GM23248 (cell line): ENCODE measurements around the gene LMCD1. TPM values are rescaled to one million over a fixed set of nuclear protein-coding genes. Genes with fewer than 3 reads are reported as not detected.
A peak's percentile ranks its signal among the peaks of the same experiment; 100 is the strongest.

ENCODE experiments used
- DNase-seq: peaks from one replicate; pipeline ENCODE4 v3.0.0-alpha.2; 2015
- H2AFZ ChIP-seq: fragments of 200-600 bp; sonication (generic); 2 replicates; pipeline ENCODE4 v1.6.1; 2016; ENCODE audit warnings: antibody characterized with exemption
- H3F3A ChIP-seq: fragments of 200-600 bp; sonication (generic); 2 replicates; pipeline ENCODE4 v1.6.1; 2016; ENCODE audit warnings: mild to moderate bottlenecking, antibody characterized with exemption, mixed run types; ENCODE audit not compliant: insufficient read depth
- H3K27ac ChIP-seq: fragments of 200-600 bp; sonication (generic); 2 replicates; pipeline ENCODE4 v1.5.1; 2016; ENCODE audit warnings: mild to moderate bottlenecking
- H3K27me3 ChIP-seq: fragments of 200-600 bp; sonication (generic); replicated peaks from 2 replicates; pipeline ENCODE4 v1.6.1; 2016; ENCODE audit warnings: mild to moderate bottlenecking; ENCODE audit not compliant: insufficient read depth
- H3K36me3 ChIP-seq: fragments of 200-600 bp; sonication (generic); 2 replicates; pipeline ENCODE4 v1.6.1; 2016; ENCODE audit warnings: low read depth, mild to moderate bottlenecking
- H3K4me1 ChIP-seq: fragments of 200-600 bp; sonication (generic); 2 replicates; pipeline ENCODE4 v1.6.1; 2016; ENCODE audit warnings: mild to moderate bottlenecking; ENCODE audit not compliant: insufficient read depth
- H3K4me2 ChIP-seq: fragments of 200-600 bp; sonication (generic); one replicate; pipeline ENCODE4 v1.6.1; 2016; ENCODE audit warnings: mild to moderate bottlenecking; ENCODE audit not compliant: unreplicated experiment
- H3K4me3 ChIP-seq: fragments of 200-600 bp; sonication (generic); 2 replicates; pipeline ENCODE4 v1.5.1; 2016; ENCODE audit warnings: mild to moderate bottlenecking
- H3K79me2 ChIP-seq: fragments of 200-600 bp; sonication (generic); 2 replicates; pipeline ENCODE4 v1.6.1; 2016; ENCODE audit warnings: mild to moderate bottlenecking; ENCODE audit not compliant: insufficient read depth
- H3K9ac ChIP-seq: fragments of 200-600 bp; sonication (generic); 2 replicates; pipeline ENCODE4 v1.6.1; 2016; ENCODE audit warnings: mild to moderate bottlenecking
- H3K9me2 ChIP-seq: fragments of 200-600 bp; sonication (generic); 2 replicates; pipeline ENCODE4 v1.6.1; 2016; ENCODE audit warnings: mixed run types, mild to moderate bottlenecking, moderate library complexity; ENCODE audit not compliant: insufficient read depth
- H3K9me3 ChIP-seq: fragments of 200-600 bp; sonication (generic); one replicate; pipeline ENCODE4 v1.6.1; 2017; ENCODE audit warnings: low read depth
- H4K20me1 ChIP-seq: fragments of 200-600 bp; sonication (generic); 2 replicates; pipeline ENCODE4 v1.6.0; 2016; ENCODE audit not compliant: insufficient read depth
- EZH2 ChIP-seq: fragments of 200-600 bp; sonication (generic); IDR thresholded peaks from 2 replicates; pipeline ENCODE4 v1.6.1; 2018; ENCODE audit warnings: antibody characterized with exemption, mild to moderate bottlenecking; ENCODE audit not compliant: insufficient read depth, poor library complexity, severe bottlenecking
- EZH2phosphoT487 ChIP-seq: fragments of 200-600 bp; sonication (generic); IDR thresholded peaks from 2 replicates; pipeline ENCODE4 v1.6.1; 2018; ENCODE audit warnings: antibody characterized with exemption, moderate library complexity, mild to moderate bottlenecking, low read depth; ENCODE audit not compliant: insufficient read depth
- WGBS, 2 experiments: methylation state at CpG; one replicate each; pipeline ENCODE4 v1.1.6; 2015 to 2017; ENCODE audit warnings: low lambda C conversion rate in 2 of 2, low coverage in 1 of 2; ENCODE audit errors: missing lambda C conversion rate in 2 of 2; 5-methylcytosine and 5-hydroxymethylcytosine counted together
- in situ Hi-C: fragments of 300-500 bp; cut with MboI; formaldehyde crosslinking; loops from 2 replicates; pipeline ENCODE4 v1.15.0; 2020
- polyA plus RNA-seq: library from polyadenylated mRNA; unstranded; fragments of >200 nt; fragmentation: Nextera tagmentation; extraction: Ambion mirVana; gene quantifications from 2 replicates; pipeline ENCODE4 v1.2.1, GENCODE V29; 2016
- total RNA-seq: library from RNA; depleted of rRNA; stranded (reverse); fragments of >200 nt; shearing (Covaris generic); gene quantifications from 2 replicates; pipeline ENCODE4 v1.2.3, GENCODE V29; 2014

The LMCD1 gene
- total and polyA plus RNA-seq, 2 experiments from 2014 or later, result 187 to 259 TPM

- peaks cover 57% of the 10 kb centered on the region for H3F3A ChIP-seq
- no peak overlapping the region for H2AFZ ChIP-seq
- 84 to 87% methylated on average over 9 of the region's 9 CpGs for WGBS, 2 experiments
- peaks cover 48% of the 10 kb centered on the region for H3K79me2 ChIP-seq
- in situ Hi-C loops, result no loop called here
- H3K9me2 ChIP-seq, result no peaks in the 10 kb centered on the region
- H4K20me1 ChIP-seq, result no peaks in the 10 kb centered on the region
- H3K9me3 ChIP-seq, result no peaks in the 10 kb centered on the region
- no peaks in the 10 kb centered on the region for H3K27me3 ChIP-seq
- DNase-seq, result peak; percentile 40
- H3K4me3 ChIP-seq, result no peak overlapping the region
- peaks cover 12% of the 10 kb centered on the region; the same call in 1 of the 2 replicates for H3K36me3 ChIP-seq
- no peak overlapping the region for H3K4me2 ChIP-seq
- peaks cover 45% of the 10 kb centered on the region for H3K4me1 ChIP-seq
- no peak for TF ChIP-seq EZH2
- no peak for TF ChIP-seq EZH2phosphoT487
- no peak overlapping the region; the same call in 1 of the 2 replicates for H3K9ac ChIP-seq
- no peak overlapping the region for H3K27ac ChIP-seq
Observed at GRCh38 chr3:8529181-8529637, 27.6 kb downstream of the LMCD1 start.

DNA sequence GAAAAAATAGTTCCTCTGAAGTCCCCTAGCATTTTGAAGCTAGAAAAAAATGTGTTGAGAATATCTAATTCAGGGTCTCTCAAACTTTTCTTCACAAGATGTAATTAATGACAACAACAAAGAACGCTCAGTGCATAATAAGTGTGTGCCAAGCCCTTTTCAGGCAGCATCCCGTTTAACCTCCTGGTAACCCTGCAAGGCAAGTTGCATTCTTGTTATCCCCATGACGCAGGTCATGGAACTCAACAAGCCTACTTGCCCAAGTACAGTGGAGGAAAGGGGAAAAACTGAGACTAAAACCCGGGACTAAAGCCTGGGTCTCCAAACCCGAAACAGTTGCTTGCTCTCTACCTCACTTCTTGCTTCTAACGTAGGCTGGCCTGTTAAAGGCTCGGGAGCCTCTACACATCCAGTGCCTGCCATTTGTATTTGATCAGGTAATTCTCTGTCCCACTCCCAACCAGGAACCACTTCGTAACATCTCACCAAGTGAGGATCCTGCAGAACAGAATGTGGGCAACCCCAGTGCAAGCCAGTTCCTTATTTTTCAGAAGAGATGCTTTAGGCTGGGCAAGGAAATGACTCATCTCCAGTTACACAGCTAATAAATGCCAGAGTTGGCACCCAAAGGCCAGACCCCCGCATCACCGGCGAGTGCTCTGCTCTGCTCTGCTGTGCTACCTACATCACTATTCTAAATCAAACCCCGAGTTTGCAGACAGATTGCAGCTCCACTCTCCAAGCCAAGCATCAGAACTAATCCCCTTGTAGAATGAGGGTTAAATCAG, 28.3 kb downstream of the LMCD1 start:
- 78 to 83% methylated on average over 12 of the region's 12 CpGs for WGBS, 2 experiments
- peaks cover 42% of the 10 kb centered on the region for H3K4me1 ChIP-seq
- no peak overlapping the region for H3K4me3 ChIP-seq
- no peaks in the 10 kb centered on the region for H3K27me3 ChIP-seq
- no peak overlapping the region for H3K9ac ChIP-seq
- H3K9me2 ChIP-seq, result no peaks in the 10 kb centered on the region
- TF ChIP-seq EZH2phosphoT487, result no peak
- H4K20me1 ChIP-seq, result no peaks in the 10 kb centered on the region
- peak overlapping the region; percentile 25 for H3K4me2 ChIP-seq
- no peak overlapping the region for H2AFZ ChIP-seq
- H3K79me2 ChIP-seq, result peaks cover 42% of the 10 kb centered on the region
- H3K27ac ChIP-seq, result peak overlapping the region; percentile 11; the same call in 1 of the 2 replicates
- H3K36me3 ChIP-seq, result peaks cover 12% of the 10 kb centered on the region; the same call in 1 of the 2 replicates
- H3K9me3 ChIP-seq, result no peaks in the 10 kb centered on the region
- peaks cover 64% of the 10 kb centered on the region for H3F3A ChIP-seq
- DNase-seq, result peak; percentile 65
- in situ Hi-C loops, result no loop called here

DNA sequence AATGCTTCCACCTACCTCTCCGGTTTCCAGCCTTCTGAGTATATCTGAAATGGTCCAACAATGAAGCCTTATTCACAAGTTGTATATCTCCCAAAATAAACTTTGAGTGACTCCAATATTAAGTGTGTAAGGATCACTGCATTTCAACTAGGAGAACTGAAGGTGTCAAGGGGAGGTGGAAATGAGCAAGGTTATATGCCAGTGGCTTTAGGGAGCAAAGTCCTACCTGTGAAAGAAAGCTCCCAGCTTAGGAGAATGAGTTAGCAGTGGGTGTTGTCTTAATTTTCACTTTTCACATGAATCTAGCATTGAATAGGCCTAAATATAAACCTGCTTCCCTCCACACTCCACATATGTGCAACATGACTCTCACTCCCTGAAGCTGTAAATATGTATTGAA, 29.0 kb downstream of the LMCD1 start:
- peaks cover 42% of the 10 kb centered on the region for H3K4me1 ChIP-seq
- H3K4me2 ChIP-seq, result no peak overlapping the region
- peaks cover 58% of the 10 kb centered on the region for H3F3A ChIP-seq
- H3K4me3 ChIP-seq, result no peak overlapping the region
- 79 to 86% methylated on average over 1 of the region's 1 CpG for WGBS, 2 experiments
- peaks cover 35% of the 10 kb centered on the region for H3K79me2 ChIP-seq
- DNase-seq, result no peak
- H4K20me1 ChIP-seq, result no peaks in the 10 kb centered on the region
- no peaks in the 10 kb centered on the region for H3K27me3 ChIP-seq
- H2AFZ ChIP-seq, result no peak overlapping the region
- peaks cover 7% of the 10 kb centered on the region; the same call in 1 of the 2 replicates for H3K36me3 ChIP-seq
- no peaks in the 10 kb centered on the region for H3K9me2 ChIP-seq
- TF ChIP-seq EZH2phosphoT487 (no peak), EZH2 (no peak)
- in situ Hi-C loops, result no loop called here
- peak overlapping the region; percentile 11; the same call in 1 of the 2 replicates for H3K27ac ChIP-seq
- H3K9me3 ChIP-seq, result no peaks in the 10 kb centered on the region
- H3K9ac ChIP-seq, result no peak overlapping the region

GRCh38 chr3:8532251-8532871, 30.7 kb downstream of the LMCD1 start:
- H3K9me2 ChIP-seq, result no peaks in the 10 kb centered on the region
- H3K36me3 ChIP-seq, result peaks cover 19% of the 10 kb centered on the region; the same call in 1 of the 2 replicates
- peaks cover 18% of the 10 kb centered on the region for H3K79me2 ChIP-seq
- no peak for TF ChIP-seq EZH2
- 0 out of 2 replicates have a peak, but pooled peaks have one; percentile 47 for TF ChIP-seq EZH2phosphoT487
- no peaks in the 10 kb centered on the region for H3K9me3 ChIP-seq
- H3F3A ChIP-seq, result peaks cover 51% of the 10 kb centered on the region
- H3K4me1 ChIP-seq, result peaks cover 46% of the 10 kb centered on the region
- H3K27ac ChIP-seq, result peak overlapping the region; percentile 80
- H3K27me3 ChIP-seq, result no peaks in the 10 kb centered on the region
- WGBS, 2 experiments, result 12 to 20% methylated on average over 7 of the region's 7 CpGs
- in situ Hi-C loops, result no loop called here
- peak; percentile 92 for DNase-seq
- H3K9ac ChIP-seq, result peak overlapping the region; percentile 56; the same call in 1 of the 2 replicates
- 0 out of 2 replicates have a peak overlapping the region, but pooled peaks have one; percentile 15 for H3K4me3 ChIP-seq
- peak overlapping the region; percentile 64 for H3K4me2 ChIP-seq
- no peaks in the 10 kb centered on the region for H4K20me1 ChIP-seq
- H2AFZ ChIP-seq, result peak overlapping the region; percentile 21; the same call in 1 of the 2 replicates
